Measurements from ENCODE around the gene DCLK1.

The DCLK1 gene

DNA sequence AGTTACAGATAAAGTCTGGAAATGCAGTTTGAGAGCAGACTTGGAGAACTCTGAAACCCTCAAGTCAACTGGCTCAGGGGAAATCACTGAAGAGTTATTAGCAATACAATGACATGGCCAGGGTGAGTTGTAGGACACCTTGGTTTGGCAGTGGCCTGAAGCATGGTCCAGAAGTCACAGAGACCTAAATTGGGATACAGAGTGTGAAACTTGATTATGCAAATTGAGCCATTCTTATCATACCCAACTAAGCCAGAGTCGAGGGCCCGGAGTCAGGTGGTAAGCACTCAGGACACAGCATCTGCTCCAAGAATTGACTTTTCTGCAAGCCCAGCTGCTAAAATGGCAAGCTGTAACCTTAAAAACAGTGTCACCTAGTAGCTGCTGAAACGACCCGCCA lies 224.5 kb downstream of the DCLK1 start:
- DNase-seq (ENCODE audit: low spot score), result no peak
- ChIA-PET POLR2A (ENCODE audit: low non-redundant PET) (no interaction called here), CTCF (no interaction called here)
- no peak overlapping the region for H3K27ac ChIP-seq
- TF ChIP-seq, protein P1, sequence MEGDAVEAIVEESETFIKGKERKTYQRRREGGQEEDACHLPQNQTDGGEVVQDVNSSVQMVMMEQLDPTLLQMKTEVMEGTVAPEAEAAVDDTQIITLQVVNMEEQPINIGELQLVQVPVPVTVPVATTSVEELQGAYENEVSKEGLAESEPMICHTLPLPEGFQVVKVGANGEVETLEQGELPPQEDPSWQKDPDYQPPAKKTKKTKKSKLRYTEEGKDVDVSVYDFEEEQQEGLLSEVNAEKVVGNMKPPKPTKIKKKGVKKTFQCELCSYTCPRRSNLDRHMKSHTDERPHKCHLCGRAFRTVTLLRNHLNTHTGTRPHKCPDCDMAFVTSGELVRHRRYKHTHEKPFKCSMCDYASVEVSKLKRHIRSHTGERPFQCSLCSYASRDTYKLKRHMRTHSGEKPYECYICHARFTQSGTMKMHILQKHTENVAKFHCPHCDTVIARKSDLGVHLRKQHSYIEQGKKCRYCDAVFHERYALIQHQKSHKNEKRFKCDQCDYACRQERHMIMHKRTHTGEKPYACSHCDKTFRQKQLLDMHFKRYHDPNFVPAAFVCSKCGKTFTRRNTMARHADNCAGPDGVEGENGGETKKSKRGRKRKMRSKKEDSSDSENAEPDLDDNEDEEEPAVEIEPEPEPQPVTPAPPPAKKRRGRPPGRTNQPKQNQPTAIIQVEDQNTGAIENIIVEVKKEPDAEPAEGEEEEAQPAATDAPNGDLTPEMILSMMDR (conservative IDR thresholded peaks at IDR 0.05; ENCODE audit: low read depth), result no peak

DNA sequence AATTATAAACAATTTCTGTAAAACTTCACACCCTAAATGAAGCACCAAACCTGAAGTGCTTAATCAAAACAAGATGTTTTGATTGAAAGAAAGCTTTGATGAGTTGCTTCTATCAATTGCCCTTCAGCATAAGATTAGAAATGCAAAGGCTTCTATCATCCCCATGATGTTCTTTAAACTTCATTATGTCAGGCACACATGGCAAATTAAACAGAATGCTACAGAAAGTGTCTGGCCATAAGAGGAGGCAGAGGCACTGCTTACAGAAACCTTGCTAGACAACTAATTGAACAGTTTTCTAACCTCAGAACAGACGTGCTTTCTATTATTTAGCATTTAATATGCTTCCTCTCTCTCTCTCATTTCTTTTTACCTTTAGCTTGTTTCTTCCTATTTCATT lies 228.1 kb downstream of the DCLK1 start:
- ChIA-PET POLR2A (ENCODE audit: low non-redundant PET) (no interaction called here), CTCF (no interaction called here)
- TF ChIP-seq, protein P1 (conservative IDR thresholded peaks at IDR 0.05; ENCODE audit: low read depth), result no peak
- no peak for DNase-seq (ENCODE audit: low spot score)
- H3K27ac ChIP-seq, result no peak overlapping the region

DNA sequence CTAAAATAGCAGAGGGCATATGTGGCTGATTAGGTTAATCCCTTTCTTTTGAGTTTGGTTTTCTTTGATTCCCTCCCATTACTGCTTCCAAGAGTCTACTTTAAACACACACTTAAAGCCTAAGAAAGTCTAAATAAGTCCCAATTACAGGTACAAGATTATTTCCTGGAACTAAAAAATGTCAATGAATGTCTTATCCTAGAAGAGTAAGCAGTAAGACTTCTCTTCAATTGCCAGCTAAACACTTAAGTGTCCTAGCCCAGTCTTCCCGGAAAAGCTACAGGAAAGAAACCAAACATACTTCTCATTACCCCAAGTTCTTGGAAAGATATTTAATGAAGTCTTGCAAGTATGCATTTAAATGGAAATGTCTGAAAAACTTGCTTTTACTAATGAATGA lies 233.1 kb downstream of the DCLK1 start:
- TF ChIP-seq, protein P1 (conservative IDR thresholded peaks at IDR 0.05; ENCODE audit: low read depth), result no peak
- ChIA-PET POLR2A (ENCODE audit: low non-redundant PET) (no interaction called here), CTCF (no interaction called here)
- no peak overlapping the region for H3K27ac ChIP-seq
- no peak for DNase-seq (ENCODE audit: low spot score)

DNA sequence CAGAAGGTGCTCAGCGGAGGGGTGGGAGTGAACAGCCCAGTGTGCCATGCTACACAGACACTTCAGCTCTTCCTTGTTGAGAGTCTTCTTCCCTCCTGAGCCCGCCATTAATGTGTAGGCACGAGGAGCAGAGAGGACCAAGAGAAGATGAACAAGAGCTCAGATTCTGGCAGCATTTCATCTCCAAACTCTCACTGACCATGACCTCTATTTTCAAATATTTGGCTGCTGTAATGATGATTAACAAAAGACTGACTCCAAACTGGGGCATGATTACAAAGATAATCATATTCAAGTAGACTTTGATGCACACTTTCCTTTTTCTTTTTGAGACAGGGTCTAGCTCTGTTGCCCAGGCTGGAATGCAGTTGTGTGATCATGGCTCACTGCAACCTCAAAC lies 236.5 kb downstream of the DCLK1 start:
- ChIA-PET POLR2A (ENCODE audit: low non-redundant PET) (no interaction called here), CTCF (interaction anchor here (0.6 to 0.7 kb wide), 2 partner anchors 236 to 302 kb away, joined by 3 read pairs; no protein-coding TSS in a partner anchor)
- no peak overlapping the region for H3K27ac ChIP-seq
- no peak for DNase-seq (ENCODE audit: low spot score)
- TF ChIP-seq, protein P1 (conservative IDR thresholded peaks at IDR 0.05; ENCODE audit: low read depth), result no peak

DNA sequence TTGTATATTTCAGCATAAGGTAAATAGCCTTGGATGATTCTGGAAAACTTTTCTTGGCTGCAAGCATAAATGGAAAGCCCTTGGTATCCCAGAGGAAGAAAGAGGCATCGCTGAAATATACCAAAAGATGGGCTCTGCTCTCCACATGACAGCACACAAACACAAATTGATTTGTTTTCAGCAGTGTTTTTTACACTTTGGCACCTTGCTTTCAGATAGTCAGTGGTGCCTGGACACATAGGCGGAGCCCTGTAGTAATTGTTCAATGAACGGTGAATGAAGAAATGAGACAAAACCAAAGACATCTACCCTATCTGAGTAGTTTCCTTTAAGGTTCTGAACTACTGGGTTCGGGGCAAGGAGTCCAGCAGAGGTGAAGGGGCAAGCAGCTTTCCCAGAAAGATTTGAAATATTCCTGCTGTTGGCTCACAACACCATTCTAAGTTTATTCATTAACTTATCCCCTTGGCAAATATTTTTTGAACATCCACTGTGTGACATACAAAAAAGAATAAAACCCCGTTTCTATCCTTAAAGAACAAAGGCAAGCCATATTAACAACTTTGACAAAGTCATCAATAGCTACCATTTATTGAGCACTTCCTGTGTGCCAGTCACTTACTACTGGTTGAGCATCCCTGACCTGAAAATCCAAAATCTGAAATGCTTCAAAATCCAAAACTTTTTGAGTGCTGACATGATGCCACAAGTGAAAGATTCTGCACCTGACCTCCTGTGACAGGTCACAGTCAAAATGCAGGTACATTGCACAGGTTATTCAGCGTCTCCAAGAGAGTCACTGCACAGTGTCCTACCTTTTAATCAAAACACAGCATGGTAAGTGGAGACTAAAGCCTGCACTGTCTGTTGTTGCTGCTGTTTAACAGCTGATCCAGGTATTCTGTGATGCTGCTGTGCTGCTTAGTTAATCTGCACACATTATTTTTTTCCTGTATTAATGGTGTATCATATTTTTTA lies 238.1 kb downstream of the DCLK1 start:
- no peak overlapping the region for H3K27ac ChIP-seq

More for the DNA sequence above, 238.1 kb downstream of the DCLK1 start:
- TF ChIP-seq, protein P1 (conservative IDR thresholded peaks at IDR 0.05; ENCODE audit: low read depth), result no peak
- ChIA-PET CTCF (no interaction called here), POLR2A (ENCODE audit: low non-redundant PET) (no interaction called here)
- no peak for DNase-seq (ENCODE audit: low spot score)

Data from RWPE1 (cell line).